ENCODE measurements around the gene CYB561D1.

Gene CYB561D1

DNA sequence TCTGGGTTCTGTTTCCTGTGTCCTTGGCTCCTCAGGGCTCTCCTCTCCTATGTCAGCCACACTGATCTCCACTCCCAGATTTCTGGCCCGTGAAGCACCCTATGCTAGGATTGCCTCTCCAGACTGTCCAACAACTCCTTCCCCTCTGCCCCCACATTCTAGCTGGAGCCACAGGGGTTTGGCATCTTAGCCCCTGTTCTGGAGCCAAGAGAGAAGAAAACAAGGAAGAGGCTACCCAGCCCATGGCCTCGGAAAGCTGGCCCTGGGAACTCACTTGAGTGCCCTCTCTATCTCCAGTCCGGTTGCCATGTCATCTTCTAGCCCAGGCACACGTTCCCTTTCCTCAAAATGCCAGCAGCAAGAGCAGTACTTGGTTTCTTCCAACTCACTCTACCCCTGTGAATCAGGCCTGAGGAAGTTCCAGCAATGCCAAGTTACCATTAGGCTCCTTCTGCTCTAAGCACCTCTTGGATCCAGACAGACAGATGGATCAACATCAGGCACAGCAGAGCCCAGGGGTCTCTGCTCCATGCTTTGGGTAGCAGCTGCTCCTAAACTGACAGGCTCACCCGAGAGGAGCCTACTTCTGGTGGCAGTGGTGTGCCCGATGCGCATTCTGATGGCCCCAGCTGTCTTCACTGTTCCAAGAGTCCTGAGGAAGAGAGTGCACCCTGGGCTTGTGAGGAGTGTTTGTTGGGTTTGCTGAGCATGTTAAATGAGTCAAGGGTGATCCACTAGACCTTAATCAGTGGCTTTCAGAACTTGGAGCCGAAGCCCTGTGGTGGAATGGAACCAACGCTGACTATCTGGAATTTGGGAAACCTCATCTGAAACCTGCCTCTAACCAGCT, 34.2 kb downstream of the CYB561D1 start:
- Histone ChIP-seq H3K36me3 (ENCODE audit: control insufficient read depth, insufficient read depth, low read length) (no peaks in the 10 kb centered on the region), H3K9ac (ENCODE audit: low read length) (no peak overlapping the region), H3K4me1 (ENCODE audit: control insufficient read depth, insufficient read depth, low read length) (peaks cover 6% of the 10 kb centered on the region), H3K4me3 (ENCODE audit: low read length) (no peak overlapping the region), H3K9me3 (ENCODE audit: control insufficient read depth, low read length) (no peaks in the 10 kb centered on the region), H3K27me3 (ENCODE audit: control insufficient read depth, insufficient read depth, low read length) (no peaks in the 10 kb centered on the region)

DNA sequence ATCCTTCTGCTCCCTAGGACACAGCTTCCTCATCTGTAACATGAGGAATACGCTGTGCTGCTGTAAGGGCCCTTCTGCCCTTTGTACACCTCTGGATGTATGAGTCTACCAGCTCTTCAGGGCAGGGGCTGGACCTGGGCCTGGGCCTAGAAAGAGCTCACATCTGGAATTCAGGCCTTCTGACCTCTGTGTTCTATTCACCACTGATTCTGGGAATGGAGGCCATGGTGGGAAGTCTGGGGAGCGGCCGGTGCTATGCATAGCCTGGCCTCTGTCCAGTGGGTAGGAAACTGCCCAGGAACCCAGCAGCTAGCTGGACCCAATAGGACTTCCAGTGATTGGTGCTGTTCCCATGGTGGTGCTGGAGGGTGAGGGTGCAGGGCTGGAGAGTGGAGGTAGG, 34.8 kb downstream of the CYB561D1 start:
- H3K9ac ChIP-seq (ENCODE audit: low read length), result no peak overlapping the region
- H3K27me3 ChIP-seq (ENCODE audit: control insufficient read depth, insufficient read depth, low read length), result no peaks in the 10 kb centered on the region
- no peak overlapping the region for H3K4me3 ChIP-seq (ENCODE audit: low read length)
- no peaks in the 10 kb centered on the region for H3K9me3 ChIP-seq (ENCODE audit: control insufficient read depth, low read length)
- no peaks in the 10 kb centered on the region for H3K36me3 ChIP-seq (ENCODE audit: control insufficient read depth, insufficient read depth, low read length)
- peaks cover 6% of the 10 kb centered on the region for H3K4me1 ChIP-seq (ENCODE audit: control insufficient read depth, insufficient read depth, low read length)

DNA sequence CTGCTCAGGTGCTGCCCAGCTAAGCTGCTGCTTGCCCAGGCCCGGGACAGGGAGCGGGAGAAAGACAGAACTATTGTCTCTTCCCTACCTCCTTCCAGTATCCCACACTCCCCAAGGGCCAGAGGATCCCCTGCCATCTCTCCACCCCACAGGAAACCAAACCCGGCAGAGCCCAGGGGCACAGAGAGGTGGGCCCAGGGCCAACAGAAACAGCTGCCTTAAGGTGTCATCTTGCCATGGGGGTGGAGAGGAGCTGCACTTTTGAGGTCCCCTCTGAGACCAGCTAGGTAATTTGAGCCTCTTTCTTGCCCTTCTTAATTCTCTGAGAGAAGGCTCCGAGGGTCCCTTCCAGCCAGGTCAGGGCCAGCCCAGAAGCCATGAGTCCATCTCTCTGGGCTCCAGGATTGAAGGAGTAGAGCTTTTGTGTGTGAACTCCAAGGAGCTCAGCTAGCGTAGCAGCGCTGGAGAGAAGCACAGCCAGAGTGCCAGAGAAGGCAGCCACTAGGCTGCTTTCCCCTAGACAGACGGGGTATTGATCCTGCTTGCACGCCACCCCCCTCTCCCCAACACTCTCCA, 36.1 kb downstream of the CYB561D1 start:
- no peaks in the 10 kb centered on the region for H3K36me3 ChIP-seq (ENCODE audit: control insufficient read depth, insufficient read depth, low read length)
- H3K9ac ChIP-seq (ENCODE audit: low read length), result no peak overlapping the region
- no peaks in the 10 kb centered on the region for H3K27me3 ChIP-seq (ENCODE audit: control insufficient read depth, insufficient read depth, low read length)

DNA sequence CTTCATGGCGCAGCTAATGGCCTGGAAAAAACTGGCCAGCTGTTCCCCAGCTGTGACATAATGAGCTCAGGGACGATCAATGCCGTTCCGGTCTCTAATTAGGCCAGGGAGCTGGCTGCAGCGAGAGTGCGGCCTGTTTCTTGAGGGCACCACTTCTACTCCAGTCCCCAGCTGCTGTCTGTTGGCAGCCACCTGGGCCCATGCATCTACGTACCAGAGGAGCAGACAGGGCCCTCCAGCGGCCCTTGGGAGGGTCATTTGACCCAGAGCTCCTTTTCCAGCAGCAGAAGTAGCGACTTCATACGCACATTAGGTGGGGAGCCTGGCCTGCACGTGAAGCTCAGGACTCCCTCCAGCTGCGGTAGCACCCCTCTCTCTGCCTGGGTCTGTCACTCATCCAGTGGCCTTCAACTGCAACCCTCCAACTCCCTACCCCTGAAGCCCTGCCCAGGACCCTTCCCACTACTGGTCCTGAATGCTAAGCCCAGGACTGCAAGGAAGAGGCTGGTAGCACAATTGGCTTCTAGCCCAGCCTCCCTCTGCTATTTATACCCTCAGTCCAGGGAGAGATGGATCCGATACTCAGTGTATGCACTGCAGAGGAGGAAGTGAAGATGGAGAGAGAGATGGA, 36.7 kb downstream of the CYB561D1 start:
- Histone ChIP-seq H3K4me3 (ENCODE audit: low read length) (no peak overlapping the region), H3K36me3 (ENCODE audit: control insufficient read depth, insufficient read depth, low read length) (no peaks in the 10 kb centered on the region), H3K4me1 (ENCODE audit: control insufficient read depth, insufficient read depth, low read length) (peaks cover 6% of the 10 kb centered on the region), H3K9me3 (ENCODE audit: control insufficient read depth, low read length) (no peaks in the 10 kb centered on the region), H3K27me3 (ENCODE audit: control insufficient read depth, insufficient read depth, low read length) (no peaks in the 10 kb centered on the region), H3K9ac (ENCODE audit: low read length) (no peak overlapping the region)

More for the DNA sequence above, 36.1 kb downstream of the CYB561D1 start:
- H3K9me3 ChIP-seq (ENCODE audit: control insufficient read depth, low read length), result no peaks in the 10 kb centered on the region
- H3K4me3 ChIP-seq (ENCODE audit: low read length), result no peak overlapping the region
- H3K4me1 ChIP-seq (ENCODE audit: control insufficient read depth, insufficient read depth, low read length), result peaks cover 6% of the 10 kb centered on the region

DNA sequence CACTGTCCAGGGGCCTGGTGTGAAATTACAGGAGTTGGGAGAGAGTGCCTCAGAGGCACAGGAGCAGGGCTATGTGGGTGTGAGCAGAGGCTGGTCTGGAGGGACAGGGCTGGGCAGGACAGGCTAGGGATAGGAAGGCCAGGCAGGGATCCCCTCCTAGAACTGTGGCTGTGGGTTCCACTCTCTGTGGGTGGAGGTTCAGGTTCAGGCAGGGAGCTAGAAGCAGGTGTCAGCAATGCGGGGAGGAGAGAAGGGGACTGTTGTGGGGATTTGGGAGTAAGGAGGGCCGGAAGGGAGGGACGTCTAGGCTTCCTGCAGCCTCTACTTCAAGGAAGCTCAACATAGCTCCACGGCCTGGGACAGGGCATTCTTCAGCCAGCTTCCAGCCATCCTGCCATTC, 37.5 kb downstream of the CYB561D1 start:
- H3K27me3 ChIP-seq (ENCODE audit: control insufficient read depth, insufficient read depth, low read length), result no peaks in the 10 kb centered on the region
- H3K9ac ChIP-seq (ENCODE audit: low read length), result no peak overlapping the region
- no peak overlapping the region for H3K4me3 ChIP-seq (ENCODE audit: low read length)
- H3K4me1 ChIP-seq (ENCODE audit: control insufficient read depth, insufficient read depth, low read length), result peaks cover 6% of the 10 kb centered on the region
- no peaks in the 10 kb centered on the region for H3K9me3 ChIP-seq (ENCODE audit: control insufficient read depth, low read length)
- no peaks in the 10 kb centered on the region for H3K36me3 ChIP-seq (ENCODE audit: control insufficient read depth, insufficient read depth, low read length)

DNA sequence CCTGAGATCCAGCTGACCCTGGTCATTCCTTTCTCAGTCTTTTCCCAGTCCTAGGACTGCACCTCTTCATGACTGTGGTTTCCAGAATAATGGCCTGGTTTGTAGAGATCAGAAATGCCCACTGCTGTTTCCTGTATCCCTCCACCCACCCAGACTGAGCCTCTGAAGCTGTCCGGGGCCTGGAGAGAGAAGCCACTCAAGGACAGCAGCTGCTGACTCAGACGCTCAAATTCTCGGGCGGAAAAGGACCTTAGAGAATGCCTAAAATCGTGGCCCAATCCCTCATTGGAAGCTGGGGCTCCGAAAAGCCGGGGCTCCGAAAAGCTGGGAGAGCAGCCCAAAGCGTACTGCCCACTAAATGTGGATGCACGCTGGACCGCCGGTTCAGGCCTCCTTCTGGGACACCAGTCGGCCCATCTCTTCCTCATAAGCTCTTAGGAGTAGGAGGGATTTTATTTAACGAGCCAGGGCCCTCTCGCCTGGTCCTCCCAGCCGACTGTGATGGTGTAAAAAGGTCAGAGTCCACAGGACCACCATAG, 38.0 kb downstream of the CYB561D1 start:
- Histone ChIP-seq H3K36me3 (ENCODE audit: control insufficient read depth, insufficient read depth, low read length) (no peaks in the 10 kb centered on the region), H3K9me3 (ENCODE audit: control insufficient read depth, low read length) (no peaks in the 10 kb centered on the region), H3K9ac (ENCODE audit: low read length) (no peak overlapping the region), H3K27me3 (ENCODE audit: control insufficient read depth, insufficient read depth, low read length) (no peaks in the 10 kb centered on the region), H3K4me1 (ENCODE audit: control insufficient read depth, insufficient read depth, low read length) (peaks cover 6% of the 10 kb centered on the region), H3K4me3 (ENCODE audit: low read length) (no peak overlapping the region)

DNA sequence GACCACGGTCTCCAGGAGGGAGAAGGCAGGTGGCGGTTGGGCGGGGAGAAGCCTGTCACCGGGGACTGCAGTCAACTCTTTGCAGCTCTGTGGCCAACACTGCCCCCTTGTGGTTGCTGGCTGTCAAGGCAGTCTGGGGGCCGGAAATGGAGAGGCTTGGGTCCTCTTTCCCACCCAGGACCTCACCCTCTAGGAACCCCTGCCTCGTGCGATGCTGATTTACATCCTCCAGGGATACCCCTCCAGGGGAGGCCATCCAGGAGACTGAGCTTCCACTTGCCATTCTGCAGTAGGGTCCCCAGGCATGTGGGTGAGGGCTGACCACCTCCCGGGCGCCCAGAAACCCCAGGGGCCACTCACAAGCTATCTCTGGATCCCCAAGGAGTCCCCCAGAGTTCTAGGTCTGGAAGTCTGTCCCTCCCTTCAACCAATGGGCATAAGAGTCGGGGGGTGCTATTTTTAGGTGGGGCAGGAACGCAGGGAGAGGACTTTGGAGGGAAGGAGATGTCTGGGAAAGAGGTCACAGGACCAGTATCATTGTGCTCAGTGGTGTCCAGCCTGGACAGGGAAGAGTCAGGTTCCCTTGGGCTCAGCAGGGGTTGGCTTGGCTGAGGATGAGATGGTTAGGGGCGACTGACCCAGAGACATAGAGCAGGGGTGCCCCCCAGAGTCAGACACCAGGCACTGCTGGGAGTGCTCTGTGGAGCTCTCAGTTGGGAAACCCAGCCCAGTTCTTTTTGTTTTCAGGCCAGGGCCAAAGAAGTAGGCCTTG, 38.7 kb downstream of the CYB561D1 start:
- peaks cover 6% of the 10 kb centered on the region for H3K4me1 ChIP-seq (ENCODE audit: control insufficient read depth, insufficient read depth, low read length)
- no peaks in the 10 kb centered on the region for H3K27me3 ChIP-seq (ENCODE audit: control insufficient read depth, insufficient read depth, low read length)
- no peaks in the 10 kb centered on the region for H3K9me3 ChIP-seq (ENCODE audit: control insufficient read depth, low read length)
- H3K9ac ChIP-seq (ENCODE audit: low read length), result peak overlapping the region; percentile 51
- no peak overlapping the region for H3K4me3 ChIP-seq (ENCODE audit: low read length)
- no peaks in the 10 kb centered on the region for H3K36me3 ChIP-seq (ENCODE audit: control insufficient read depth, insufficient read depth, low read length)

DNA sequence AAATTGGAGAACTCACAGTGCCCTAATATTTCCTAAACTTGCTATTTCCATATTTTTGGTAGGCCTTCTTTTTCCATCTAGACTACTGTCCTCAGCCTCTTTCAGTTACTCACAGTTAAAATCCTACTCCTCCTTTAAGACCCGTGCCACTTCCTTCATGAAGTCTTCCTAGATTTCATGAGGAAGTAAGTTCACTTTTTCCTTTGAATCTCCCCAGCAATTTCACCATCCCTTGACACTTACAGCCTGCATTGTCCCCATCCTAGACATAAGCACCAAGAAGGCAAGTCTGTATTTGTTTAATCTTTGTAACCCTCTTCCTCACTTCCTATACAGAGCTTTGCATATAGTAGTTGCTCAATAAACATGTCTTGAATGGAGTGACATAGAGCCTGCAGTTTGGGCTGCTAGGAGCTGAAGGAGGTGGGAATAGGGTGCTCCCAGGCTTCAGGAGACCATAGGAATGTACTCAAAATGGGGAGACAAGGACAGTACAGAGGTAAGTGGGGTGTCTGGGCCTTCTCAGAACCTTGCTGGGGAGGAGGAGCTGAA, 40.5 kb downstream of the CYB561D1 start:
- H3K36me3 ChIP-seq (ENCODE audit: control insufficient read depth, insufficient read depth, low read length), result no peaks in the 10 kb centered on the region
- peaks cover 6% of the 10 kb centered on the region for H3K4me1 ChIP-seq (ENCODE audit: control insufficient read depth, insufficient read depth, low read length)
- H3K4me3 ChIP-seq (ENCODE audit: low read length), result no peak overlapping the region
- no peak overlapping the region for H3K9ac ChIP-seq (ENCODE audit: low read length)
- no peaks in the 10 kb centered on the region for H3K27me3 ChIP-seq (ENCODE audit: control insufficient read depth, insufficient read depth, low read length)
- no peaks in the 10 kb centered on the region for H3K9me3 ChIP-seq (ENCODE audit: control insufficient read depth, low read length)

DNA sequence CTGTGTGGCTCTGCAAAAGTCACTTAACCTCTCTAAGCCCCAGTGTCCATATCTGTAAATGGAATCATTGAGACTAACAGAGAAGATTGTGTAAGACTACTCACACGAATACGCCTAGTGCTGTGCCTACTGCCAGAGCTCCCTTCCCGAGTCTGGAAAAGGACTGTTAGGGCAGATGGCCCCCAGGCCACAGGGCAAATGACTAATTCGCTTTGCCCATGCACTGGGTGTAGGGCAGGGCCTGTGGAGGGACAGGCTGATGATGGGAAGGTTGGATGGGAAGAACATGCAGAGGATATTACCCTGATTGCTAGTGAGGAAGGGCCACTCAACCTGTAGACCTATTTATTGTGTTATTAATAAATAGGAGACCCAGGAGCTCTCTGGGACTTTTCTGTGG, 41.6 kb downstream of the CYB561D1 start:
- H3K9me3 ChIP-seq (ENCODE audit: control insufficient read depth, low read length), result no peaks in the 10 kb centered on the region
- peaks cover 4% of the 10 kb centered on the region for H3K27me3 ChIP-seq (ENCODE audit: control insufficient read depth, insufficient read depth, low read length)
- H3K9ac ChIP-seq (ENCODE audit: low read length), result no peak overlapping the region
- no peaks in the 10 kb centered on the region for H3K36me3 ChIP-seq (ENCODE audit: control insufficient read depth, insufficient read depth, low read length)
- no peak overlapping the region for H3K4me3 ChIP-seq (ENCODE audit: low read length)
- peaks cover 6% of the 10 kb centered on the region for H3K4me1 ChIP-seq (ENCODE audit: control insufficient read depth, insufficient read depth, low read length)

DNA sequence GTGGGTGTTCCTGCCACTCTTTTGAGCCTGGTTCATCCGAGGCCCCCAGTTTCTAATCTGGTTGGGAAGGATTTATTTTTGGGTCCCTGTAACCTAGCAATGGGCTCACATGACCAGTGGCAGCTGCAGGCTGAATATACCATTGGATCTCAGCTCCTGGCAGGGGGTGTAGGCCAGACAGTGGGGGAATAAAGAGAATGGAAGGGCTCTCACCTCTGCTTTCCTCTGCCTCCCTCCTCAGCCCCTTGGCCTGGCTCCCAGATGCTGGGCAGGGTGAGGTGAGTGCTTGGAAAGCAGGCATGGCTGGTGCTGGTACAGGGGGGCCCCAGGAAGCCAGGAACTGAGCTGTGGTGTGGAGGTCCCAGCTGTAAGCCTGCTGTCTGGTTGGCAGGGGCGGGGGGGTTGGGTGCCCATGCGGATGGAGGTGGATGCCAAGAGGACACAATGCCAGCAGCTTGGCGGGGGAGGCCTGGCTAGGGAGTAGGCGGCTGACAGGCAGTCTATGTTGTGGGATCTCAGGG, 42.1 kb downstream of the CYB561D1 start:
- H3K4me1 ChIP-seq (ENCODE audit: control insufficient read depth, insufficient read depth, low read length), result peaks cover 6% of the 10 kb centered on the region
- H3K4me3 ChIP-seq (ENCODE audit: low read length), result no peak overlapping the region
- peaks cover 4% of the 10 kb centered on the region for H3K27me3 ChIP-seq (ENCODE audit: control insufficient read depth, insufficient read depth, low read length)
- no peaks in the 10 kb centered on the region for H3K36me3 ChIP-seq (ENCODE audit: control insufficient read depth, insufficient read depth, low read length)
- H3K9ac ChIP-seq (ENCODE audit: low read length), result no peak overlapping the region
- H3K9me3 ChIP-seq (ENCODE audit: control insufficient read depth, low read length), result no peaks in the 10 kb centered on the region

DNA sequence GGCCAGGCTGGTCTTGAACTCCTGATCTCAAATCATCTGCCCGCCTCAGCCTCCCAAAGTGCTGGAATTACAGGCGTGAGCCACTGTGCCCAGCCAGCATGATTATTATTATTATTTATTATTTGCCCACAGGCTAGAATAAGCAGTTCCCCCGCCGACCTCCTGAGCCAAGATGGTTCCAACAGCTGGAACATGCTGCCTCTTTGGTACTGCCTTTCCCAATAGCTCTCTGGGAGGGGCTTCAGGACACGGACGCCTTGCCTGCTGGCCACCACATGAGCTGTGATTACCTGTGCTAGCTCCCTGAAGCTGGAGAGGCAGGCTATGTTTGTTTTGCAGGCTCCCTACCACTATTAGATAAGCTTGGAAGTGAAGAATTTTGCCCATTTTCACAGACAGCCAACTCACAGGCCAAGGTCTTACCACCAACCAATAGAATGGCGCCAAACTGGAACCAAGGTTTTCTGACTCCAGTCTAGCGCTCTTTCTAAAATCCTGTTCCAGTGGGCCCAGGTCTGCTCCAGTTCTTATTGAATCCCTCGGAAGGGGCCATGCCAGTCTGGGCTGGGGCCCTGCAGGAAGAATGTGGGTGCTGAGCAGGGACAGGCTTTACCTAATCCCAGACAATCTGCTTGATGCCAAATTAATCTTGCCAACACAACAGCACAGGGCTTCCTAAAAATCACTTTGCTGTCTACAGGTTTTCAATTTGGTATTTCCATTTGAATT, 43.7 kb downstream of the CYB561D1 start:
- H3K27me3 ChIP-seq (ENCODE audit: control insufficient read depth, insufficient read depth, low read length), result peaks cover 4% of the 10 kb centered on the region

More for the DNA sequence above, 43.7 kb downstream of the CYB561D1 start:
- H3K9ac ChIP-seq (ENCODE audit: low read length), result no peak overlapping the region
- H3K36me3 ChIP-seq (ENCODE audit: control insufficient read depth, insufficient read depth, low read length), result no peaks in the 10 kb centered on the region
- H3K4me3 ChIP-seq (ENCODE audit: low read length), result no peak overlapping the region
- H3K4me1 ChIP-seq (ENCODE audit: control insufficient read depth, insufficient read depth, low read length), result peaks cover 2% of the 10 kb centered on the region
- no peaks in the 10 kb centered on the region for H3K9me3 ChIP-seq (ENCODE audit: control insufficient read depth, low read length)

Measured in mucosa of stomach (tissue), 1 donor.